GM19438 (cell line): ENCODE data around the gene LANCL2.
"Not testable (repeated sequence)": the region's sequence is repeated elsewhere in the genome, so short reads cannot be mapped to it uniquely, and the experiment has no call there.

Experiments used
- ATAC-seq: cut with Tn5 transposase; IDR thresholded peaks from one replicate; pipeline ENCODE4 v1.9.1; 2021; ENCODE audit warnings: low read depth; ENCODE audit not compliant: unreplicated experiment

LANCL2 gene

GRCh38 chr7:55400191-55400590 is 35.1 kb downstream of the LANCL2 start:
- ATAC-seq = no peak

GRCh38 chr7:55402506-55402905 is 37.4 kb downstream of the LANCL2 start:
- not testable (repeated sequence) for ATAC-seq

GRCh38 chr7:55405856-55406541 is 40.9 kb downstream of the LANCL2 start:
- no peak for ATAC-seq

GRCh38 chr7:55409482-55410225 is 44.5 kb downstream of the LANCL2 start:
- ATAC-seq = no peak

GRCh38 chr7:55410667-55411239 is 45.6 kb downstream of the LANCL2 start:
- no peak for ATAC-seq

- no peak for ATAC-seq
These were observed 46.7 kb downstream of the LANCL2 start for GRCh38 chr7:55411844-55412243.

GRCh38 chr7:55413442-55413841 is 48.3 kb downstream of the LANCL2 start:
- no peak for ATAC-seq

- peak; percentile 85 for ATAC-seq
These were observed 50.1 kb downstream of the LANCL2 start for GRCh38 chr7:55415173-55415778.

GRCh38 chr7:55417456-55417855 is 52.3 kb downstream of the LANCL2 start:
- ATAC-seq = not testable (repeated sequence)

GRCh38 chr7:55420530-55420929 is 55.4 kb downstream of the LANCL2 start:
- no peak for ATAC-seq

GRCh38 chr7:55423277-55423711 is 58.2 kb downstream of the LANCL2 start:
- no peak for ATAC-seq

GRCh38 chr7:55423891-55424290 is 58.8 kb downstream of the LANCL2 start:
- no peak for ATAC-seq

- ATAC-seq = no peak
These were observed 60.1 kb downstream of the LANCL2 start for GRCh38 chr7:55425141-55425752.

GRCh38 chr7:55426676-55427075 is 61.5 kb downstream of the LANCL2 start:
- ATAC-seq = no peak

- ATAC-seq = no peak
These were observed 62.2 kb downstream of the LANCL2 start for GRCh38 chr7:55427342-55427741.

GRCh38 chr7:55427800-55428199 is 62.7 kb downstream of the LANCL2 start:
- no peak for ATAC-seq

GRCh38 chr7:55429835-55430499 is 64.8 kb downstream of the LANCL2 start:
- no peak for ATAC-seq

- ATAC-seq = no peak
These were observed 66.8 kb downstream of the LANCL2 start for GRCh38 chr7:55431898-55432297.

- ATAC-seq = no peak
These were observed 67.4 kb downstream of the LANCL2 start for GRCh38 chr7:55432506-55432905.
